Thyroid gland (tissue), 4 donors: ENCODE measurements around the gene CACNB3. TPM values are rescaled to one million over a fixed set of nuclear protein-coding genes. Genes with fewer than 3 reads are reported as not detected.
A peak's percentile ranks its signal among the peaks of the same experiment; 100 is the strongest.

Source experiments
- DNase-seq, 2 donors: peaks; one replicate each; pipeline ENCODE4 v3.0.0-alpha.2; 2019
- H3K27ac ChIP-seq, 3 donors: fragments of 200-600 bp; sonication (generic); 1 replicate in 2 of 3; 2 replicates in 1 of 3; pipeline ENCODE4 v1.5.1; 2016 to 2019; ENCODE audit warnings: mild to moderate bottlenecking in 1 of 3, moderate library complexity in 1 of 3
- H3K27me3 ChIP-seq: fragments of 200-600 bp; sonication (generic); one replicate; pipeline ENCODE4 v1.5.1; 2019
- H3K36me3 ChIP-seq, 2 donors: fragments of 200-600 bp; sonication (generic); one replicate each; pipeline ENCODE4 v1.5.1; 2016 to 2019
- H3K4me1 ChIP-seq, 2 donors: fragments of 200-600 bp; sonication (generic); one replicate each; pipeline ENCODE4 v1.5.1; 2017 to 2019
- H3K4me3 ChIP-seq, 3 donors: fragments of 200-600 bp; sonication (generic); replicated peaks in 1 of 3; 1 replicate in 2 of 3; 2 replicates in 1 of 3; pipeline ENCODE4 v1.5.1; 2016; ENCODE audit warnings: mild to moderate bottlenecking in 1 of 3
- H3K9me3 ChIP-seq: fragments of 200-600 bp; sonication (generic); one replicate; pipeline ENCODE4 v1.5.1; 2017
- CTCF ChIP-seq, 6 experiments: fragments of 200-600 bp in 3 of 6; fragments of 450-650 bp in 3 of 6; sonication (generic) in 3 of 6; IDR thresholded peaks; one replicate each; pipeline ENCODE4 v1.5.1; 2016 to 2019; ENCODE audit warnings: antibody characterized with exemption in 6 of 6, mild to moderate bottlenecking in 2 of 6, inconsistent platforms in 1 of 6, moderate library complexity in 1 of 6
- POLR2A ChIP-seq, 2 donors: fragments of 450-650 bp; IDR thresholded peaks; one replicate each; pipeline ENCODE4 v1.6.1; 2017; ENCODE audit warnings: antibody characterized with exemption in 2 of 2, mild to moderate bottlenecking in 2 of 2, moderate library complexity in 1 of 2
- WGBS, 2 donors: methylation state at CpG; one replicate each; pipeline ENCODE4 v1.1.5; 2017; 5-methylcytosine and 5-hydroxymethylcytosine counted together
- intact Hi-C: fragments of 100-400 bp; cut with DNase I; formaldehyde crosslinking; loops from one replicate; pipeline ENCODE4 v1.15.1; 2023
- total RNA-seq, 4 donors: library from RNA; depleted of rRNA; stranded (reverse); fragments of >200 nt; gene quantifications; one replicate each; pipeline ENCODE4 v1.2.3, GENCODE V29; 2016

Gene CACNB3
- total RNA-seq, 4 donors from 2014 or later, result 7.1 to 16.4 (median 13.1) TPM

- no peaks in the 10 kb centered on the region for H3K36me3 ChIP-seq
- TF ChIP-seq CTCF (IDR thresholded peaks at IDR 0.05) (peak; percentile 87 to 98 (median 92)), POLR2A (IDR thresholded peaks at IDR 0.05) (no peak)
- intact Hi-C loops, result loop anchor here (2.0 kb wide), 1 partner anchor 41 kb away; no protein-coding TSS in a partner anchor
- no peak overlapping the region for H3K27ac ChIP-seq
- no peaks in the 10 kb centered on the region for H3K27me3 ChIP-seq
- no peaks in the 10 kb centered on the region for H3K9me3 ChIP-seq
- DNase-seq, result peak; percentile 72 to 74
- peaks cover 0 to 3% of the 10 kb centered on the region in 2 donors for H3K4me1 ChIP-seq
- no peak overlapping the region for H3K4me3 ChIP-seq
- WGBS, 2 donors, result 24 to 26% methylated on average over 12 of the region's 12 CpGs
Observed at GRCh38 chr12:48795550-48796455, 22.5 kb upstream of the CACNB3 start.

DNA sequence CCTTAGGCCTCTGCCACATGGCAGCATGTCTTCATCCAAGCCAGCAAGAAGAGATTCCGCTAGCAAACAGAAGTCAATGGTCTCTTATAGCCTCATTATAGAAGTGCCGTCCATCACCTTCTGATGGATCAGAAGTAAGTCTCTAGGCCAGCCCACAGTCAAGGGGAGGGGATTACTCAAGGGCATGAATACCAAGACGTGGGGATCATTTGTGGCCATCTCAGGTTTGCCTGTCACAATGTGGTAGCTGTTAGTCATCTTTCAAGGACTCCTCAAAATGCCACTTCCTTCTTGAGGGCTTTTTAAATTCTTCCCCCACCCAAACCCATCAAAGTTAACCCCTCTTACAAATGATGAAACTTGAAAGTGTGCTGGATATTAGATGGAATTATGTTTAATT is 21.3 kb upstream of the CACNB3 start:
- Histone ChIP-seq H3K4me1 (peaks cover 0 to 3% of the 10 kb centered on the region in 2 donors), H3K9me3 (no peaks in the 10 kb centered on the region), H3K27me3 (no peaks in the 10 kb centered on the region), H3K36me3 (no peaks in the 10 kb centered on the region), H3K4me3 (no peak overlapping the region), H3K27ac (no peak overlapping the region)
- intact Hi-C loops, result no loop called here
- TF ChIP-seq CTCF (IDR thresholded peaks at IDR 0.05), result no peak
- no peak for TF ChIP-seq POLR2A (IDR thresholded peaks at IDR 0.05)
- DNase-seq, result no peak
- WGBS, 2 donors, result 69 to 83% methylated on average over 3 of the region's 3 CpGs

- intact Hi-C loops, result no loop called here
- TF ChIP-seq POLR2A (IDR thresholded peaks at IDR 0.05) (no peak), CTCF (IDR thresholded peaks at IDR 0.05) (no peak)
- H3K9me3 ChIP-seq, result no peaks in the 10 kb centered on the region
- H3K4me3 ChIP-seq, result no peak overlapping the region
- no peaks in the 10 kb centered on the region for H3K36me3 ChIP-seq
- no peak overlapping the region for H3K27ac ChIP-seq
- WGBS, 2 donors, result 75 to 86% methylated on average over 6 to 14 of the region's 14 CpGs
- DNase-seq, result no peak
- H3K27me3 ChIP-seq, result no peaks in the 10 kb centered on the region
- H3K4me1 ChIP-seq, result peaks cover 0 to 3% of the 10 kb centered on the region in 2 donors
Observed at GRCh38 chr12:48800457-48800856, 17.8 kb upstream of the CACNB3 start.

GRCh38 chr12:48800971-48801370 is 17.3 kb upstream of the CACNB3 start:
- no peaks in the 10 kb centered on the region for H3K27me3 ChIP-seq
- H3K4me3 ChIP-seq, result no peak overlapping the region
- no peak for DNase-seq
- no peak for TF ChIP-seq POLR2A (IDR thresholded peaks at IDR 0.05)
- TF ChIP-seq CTCF (IDR thresholded peaks at IDR 0.05), result no peak
- H3K4me1 ChIP-seq, result no peaks in the 10 kb centered on the region
- H3K27ac ChIP-seq, result no peak overlapping the region
- WGBS, 2 donors, result 79% methylated on average over 8 of the region's 14 CpGs
- intact Hi-C loops, result no loop called here
- no peaks in the 10 kb centered on the region for H3K9me3 ChIP-seq
- no peaks in the 10 kb centered on the region for H3K36me3 ChIP-seq

GRCh38 chr12:48803675-48804074 is 14.6 kb upstream of the CACNB3 start:
- H3K9me3 ChIP-seq, result no peaks in the 10 kb centered on the region
- H3K36me3 ChIP-seq, result no peaks in the 10 kb centered on the region
- no peaks in the 10 kb centered on the region for H3K4me1 ChIP-seq
- WGBS, 2 donors, result 55 to 70% methylated on average over 1 of the region's 1 CpG
- DNase-seq, result no peak
- TF ChIP-seq CTCF (IDR thresholded peaks at IDR 0.05), result no peak
- no peak for TF ChIP-seq POLR2A (IDR thresholded peaks at IDR 0.05)
- H3K27me3 ChIP-seq, result no peaks in the 10 kb centered on the region
- intact Hi-C loops, result no loop called here
- no peak overlapping the region for H3K4me3 ChIP-seq
- H3K27ac ChIP-seq, result no peak overlapping the region
